C4-2B (cell line): Measurements from ENCODE around the gene TUBE1.

ENCODE experiments used
- CTCF ChIP-seq: fragments of 450-650 bp; conservative IDR thresholded peaks from 2 replicates; pipeline ENCODE4 v1.5.1; 2017; ENCODE audit warnings: mild to moderate bottlenecking
- ZFX ChIP-seq: fragments of 450-650 bp; IDR thresholded peaks from 2 replicates; pipeline ENCODE4 v1.6.1; 2017

- TF ChIP-seq ZFX (no peak), CTCF (no peak)
Measured at GRCh38 chr6:112038756-112039430, 48.4 kb downstream of the TUBE1 start.
